Neural cell (in vitro differentiated cells): ENCODE measurements around the gene ACTG2. TPM values are rescaled to one million over a fixed set of nuclear protein-coding genes. Genes with fewer than 3 reads are reported as not detected.

ENCODE experiments used
- H2AFZ ChIP-seq: fragments of 200-600, 300-800 bp; sonication (generic), shearing (Covaris generic); 2 replicates; pipeline ENCODE4 v1.6.0; 2014; ENCODE audit warnings: low read depth, mild to moderate bottlenecking, antibody characterized with exemption, low read length, moderate library complexity
- H3F3A ChIP-seq: fragments of 200-600 bp; shearing (Covaris generic); 2 replicates; pipeline ENCODE4 v1.6.1; 2016; ENCODE audit warnings: mild to moderate bottlenecking, moderate library complexity, mixed read lengths, antibody characterized with exemption, low read length; ENCODE audit not compliant: insufficient read depth, poor library complexity, severe bottlenecking
- H3K27ac ChIP-seq: fragments of 200-600, 300-800 bp; sonication (generic), shearing (Covaris generic); 2 replicates; pipeline ENCODE4 v1.5.1; 2014; ENCODE audit warnings: mild to moderate bottlenecking, low read length, moderate library complexity
- H3K27me3 ChIP-seq: fragments of 300-800, 200-600 bp; sonication (generic), shearing (Covaris generic); 2 replicates; pipeline ENCODE4 v1.6.0; 2014; ENCODE audit warnings: mild to moderate bottlenecking, low read depth, low read length, moderate library complexity; ENCODE audit not compliant: insufficient read depth
- H3K36me3 ChIP-seq: fragments of 300-800, 200-600 bp; sonication (generic), shearing (Covaris generic); 2 replicates; pipeline ENCODE4 v1.5.1; 2014; ENCODE audit warnings: mild to moderate bottlenecking, antibody characterized with exemption, low read length, moderate library complexity; ENCODE audit not compliant: insufficient read depth
- H3K4me2 ChIP-seq: fragments of 300-800, 200-600 bp; sonication (generic), shearing (Covaris generic); 2 replicates; pipeline ENCODE4 v1.6.0; 2014; ENCODE audit warnings: mild to moderate bottlenecking, low read length
- H3K4me3 ChIP-seq: fragments of 300-800, 200-600 bp; sonication (generic), shearing (Covaris generic); 2 replicates; pipeline ENCODE4 v1.5.1; 2014; ENCODE audit warnings: mild to moderate bottlenecking, low read length, moderate library complexity
- H3K79me2 ChIP-seq: fragments of 200-600 bp; shearing (Covaris generic); replicated peaks from 2 replicates; pipeline ENCODE4 v1.6.0; 2014; ENCODE audit warnings: mild to moderate bottlenecking, low read length, moderate library complexity; ENCODE audit not compliant: insufficient read depth
- H3K9ac ChIP-seq: fragments of 300-800, 200-600 bp; sonication (generic), shearing (Covaris generic); 2 replicates; pipeline ENCODE4 v1.6.1; 2016; ENCODE audit warnings: mild to moderate bottlenecking, low read length, mixed read lengths
- H3K9me2 ChIP-seq: fragments of 200-600 bp; shearing (Covaris generic); 2 replicates; pipeline ENCODE4 v1.6.1; 2016; ENCODE audit warnings: mild to moderate bottlenecking, low read length, mixed read lengths; ENCODE audit not compliant: insufficient read depth
- H3K9me3 ChIP-seq: fragments of 200-600, 300-800 bp; sonication (generic), shearing (Covaris generic); 2 replicates; pipeline ENCODE4 v1.6.1; 2016; ENCODE audit warnings: mild to moderate bottlenecking, mixed run types, low read length, moderate library complexity, mixed read lengths
- H4K20me1 ChIP-seq: fragments of 200-600 bp; shearing (Covaris generic); 2 replicates; pipeline ENCODE4 v1.6.1; 2016; ENCODE audit warnings: mild to moderate bottlenecking, mixed run types; ENCODE audit not compliant: insufficient read depth
- CTCF ChIP-seq: fragments of 450-650 bp; IDR thresholded peaks from 2 replicates; pipeline ENCODE4 v1.5.1; 2014; ENCODE audit warnings: antibody characterized with exemption, mild to moderate bottlenecking, moderate library complexity; ENCODE audit not compliant: poor library complexity, severe bottlenecking
- EP300 ChIP-seq: fragments of 450-650 bp; conservative IDR thresholded peaks from 2 replicates; pipeline ENCODE4 v1.6.1; 2014; ENCODE audit warnings: antibody characterized with exemption, mild to moderate bottlenecking, moderate library complexity; ENCODE audit not compliant: poor library complexity, severe bottlenecking
- EZH2 ChIP-seq: fragments of 200-600, 300-800 bp; shearing (Covaris generic), sonication (generic); IDR thresholded peaks from 2 replicates; pipeline ENCODE4 v1.6.1; 2014; ENCODE audit warnings: antibody characterized with exemption, low read length, borderline replicate concordance, mild to moderate bottlenecking; ENCODE audit not compliant: insufficient read depth, poor library complexity, severe bottlenecking
- MXI1 ChIP-seq: fragments of 450-650 bp; conservative IDR thresholded peaks from 2 replicates; pipeline ENCODE4 v1.6.1; 2014; ENCODE audit warnings: antibody characterized with exemption, mild to moderate bottlenecking; ENCODE audit not compliant: poor library complexity, severe bottlenecking
- POLR2AphosphoS5 ChIP-seq: IDR thresholded peaks from 2 replicates; pipeline ENCODE4 v1.6.1; 2012
- RAD21 ChIP-seq: fragments of 450-650 bp; conservative IDR thresholded peaks from 2 replicates; pipeline ENCODE4 v1.6.1; 2014; ENCODE audit warnings: antibody characterized with exemption, mild to moderate bottlenecking, moderate library complexity
- REST ChIP-seq: IDR thresholded peaks from 2 replicates; pipeline ENCODE4 v1.6.1; 2012; ENCODE audit warnings: borderline replicate concordance
- SMC3 ChIP-seq: fragments of 450-650 bp; conservative IDR thresholded peaks from 2 replicates; pipeline ENCODE4 v1.6.1; 2014; ENCODE audit warnings: antibody characterized with exemption, mild to moderate bottlenecking, moderate library complexity; ENCODE audit not compliant: poor library complexity
- TAF1 ChIP-seq: IDR thresholded peaks from 2 replicates; pipeline ENCODE4 v1.6.1; 2012; ENCODE audit warnings: low read depth
- polyA plus RNA-seq: library from polyadenylated mRNA; depleted of rRNA; stranded (reverse); fragments of >200 nt; gene quantifications from 2 replicates; pipeline ENCODE4 v1.2.3, GENCODE V29; 2014

The ACTG2 gene
- polyA plus RNA-seq, 1 donor from 2014 or later: 0.67 TPM

- Histone ChIP-seq H4K20me1 (no peaks in the 10 kb centered on the region), H3K4me2 (no peak overlapping the region), H3K9ac (no peak overlapping the region), H3K9me3 (no peaks in the 10 kb centered on the region), H2AFZ (no peak overlapping the region), H3K27ac (no peak overlapping the region), H3K36me3 (no peaks in the 10 kb centered on the region), H3K9me2 (no peaks in the 10 kb centered on the region), H3F3A (no peaks in the 10 kb centered on the region), H3K27me3 (no peaks in the 10 kb centered on the region), H3K79me2 (no peaks in the 10 kb centered on the region), H3K4me3 (no peak overlapping the region)
- TF ChIP-seq RAD21 (no peak), POLR2AphosphoS5 (no peak), TAF1 (no peak)
Observed at GRCh38 chr2:73910873-73911547, 18.2 kb downstream of the ACTG2 start.

- no peaks in the 10 kb centered on the region for H3K9me2 ChIP-seq
- H3K27me3 ChIP-seq: no peaks in the 10 kb centered on the region
- H3K79me2 ChIP-seq: no peaks in the 10 kb centered on the region
- TF ChIP-seq EP300: no peak
- TF ChIP-seq CTCF: no peak
- no peak for TF ChIP-seq POLR2AphosphoS5
- no peak for TF ChIP-seq TAF1
- no peak for TF ChIP-seq MXI1
- TF ChIP-seq EZH2: no peak
- no peak for TF ChIP-seq REST
- no peak for TF ChIP-seq SMC3
- TF ChIP-seq RAD21: no peak
- H3K27ac ChIP-seq: no peak overlapping the region
- H3K4me2 ChIP-seq: no peak overlapping the region
- no peaks in the 10 kb centered on the region for H3F3A ChIP-seq
- no peak overlapping the region for H3K9ac ChIP-seq
- H3K4me3 ChIP-seq: no peak overlapping the region
- H3K36me3 ChIP-seq: no peaks in the 10 kb centered on the region
- no peaks in the 10 kb centered on the region for H4K20me1 ChIP-seq
- H2AFZ ChIP-seq: no peak overlapping the region
- no peaks in the 10 kb centered on the region for H3K9me3 ChIP-seq
Observed at GRCh38 chr2:73911548-73912208, 18.9 kb downstream of the ACTG2 start.
